ENCODE results near the gene MAP3K10.

DNA sequence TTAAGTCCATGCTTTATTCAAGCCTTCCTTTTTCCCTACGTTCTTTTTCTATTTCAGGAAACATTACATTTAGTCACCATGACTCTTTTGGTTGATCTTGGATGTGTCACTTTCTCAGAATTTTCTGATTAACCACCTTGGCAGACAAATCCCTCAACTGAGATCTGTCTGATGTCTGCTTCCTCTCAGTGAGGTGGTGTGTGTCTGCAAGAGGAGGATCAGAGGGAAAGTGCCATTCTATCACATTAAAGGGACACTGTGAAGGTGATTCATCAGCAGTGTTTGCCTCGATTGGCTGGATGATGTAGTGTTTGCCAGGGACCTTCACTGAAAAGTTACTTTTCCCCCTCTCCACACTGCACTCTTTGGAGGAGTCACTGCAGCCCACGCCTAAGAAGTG, 38.3 kb downstream of the MAP3K10 start:
- no peak for TF ChIP-seq POLR2A (IDR thresholded peaks at IDR 0.05)
- TF ChIP-seq, protein P1, sequence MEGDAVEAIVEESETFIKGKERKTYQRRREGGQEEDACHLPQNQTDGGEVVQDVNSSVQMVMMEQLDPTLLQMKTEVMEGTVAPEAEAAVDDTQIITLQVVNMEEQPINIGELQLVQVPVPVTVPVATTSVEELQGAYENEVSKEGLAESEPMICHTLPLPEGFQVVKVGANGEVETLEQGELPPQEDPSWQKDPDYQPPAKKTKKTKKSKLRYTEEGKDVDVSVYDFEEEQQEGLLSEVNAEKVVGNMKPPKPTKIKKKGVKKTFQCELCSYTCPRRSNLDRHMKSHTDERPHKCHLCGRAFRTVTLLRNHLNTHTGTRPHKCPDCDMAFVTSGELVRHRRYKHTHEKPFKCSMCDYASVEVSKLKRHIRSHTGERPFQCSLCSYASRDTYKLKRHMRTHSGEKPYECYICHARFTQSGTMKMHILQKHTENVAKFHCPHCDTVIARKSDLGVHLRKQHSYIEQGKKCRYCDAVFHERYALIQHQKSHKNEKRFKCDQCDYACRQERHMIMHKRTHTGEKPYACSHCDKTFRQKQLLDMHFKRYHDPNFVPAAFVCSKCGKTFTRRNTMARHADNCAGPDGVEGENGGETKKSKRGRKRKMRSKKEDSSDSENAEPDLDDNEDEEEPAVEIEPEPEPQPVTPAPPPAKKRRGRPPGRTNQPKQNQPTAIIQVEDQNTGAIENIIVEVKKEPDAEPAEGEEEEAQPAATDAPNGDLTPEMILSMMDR (IDR thresholded peaks at IDR 0.05), result no peak

Measured in adrenal gland (tissue), 5 donors.